ENCODE measurements around the gene SLK.

The SLK gene

DNA sequence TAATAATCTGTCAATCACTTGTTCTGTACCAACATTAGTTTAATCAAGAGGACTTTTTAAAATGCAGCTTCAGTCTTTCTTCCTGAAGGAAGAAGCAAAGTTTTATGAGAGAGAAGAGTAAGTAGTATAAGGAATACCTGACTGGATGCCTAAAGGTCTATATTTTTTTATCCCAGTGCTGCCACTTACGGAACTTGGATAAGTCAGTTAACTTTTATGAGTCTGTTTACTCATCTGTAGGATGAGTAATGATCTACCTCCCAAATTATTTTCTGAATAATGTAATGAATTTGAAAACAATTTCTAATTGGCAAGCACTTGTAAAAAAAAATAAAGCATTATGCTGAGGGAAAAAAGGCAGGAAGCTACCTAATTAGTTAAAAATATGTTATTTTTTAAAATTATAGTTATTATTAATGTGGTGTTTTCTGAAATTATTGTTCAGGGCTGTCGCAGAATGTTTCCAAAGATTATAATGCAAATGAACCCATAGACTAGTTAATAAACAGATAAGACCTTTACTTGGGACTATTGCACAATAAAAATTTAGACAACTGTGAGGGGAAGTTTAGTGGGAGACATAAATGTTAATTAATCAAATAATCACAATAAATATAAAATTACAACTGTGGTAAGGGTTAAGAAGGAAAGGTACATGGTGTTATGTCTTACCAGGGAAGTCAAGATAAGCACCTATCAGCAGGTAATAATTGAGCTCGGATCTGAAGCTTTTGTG, 24.6 kb downstream of the SLK start:
- DNase-seq, result no peak

DNA sequence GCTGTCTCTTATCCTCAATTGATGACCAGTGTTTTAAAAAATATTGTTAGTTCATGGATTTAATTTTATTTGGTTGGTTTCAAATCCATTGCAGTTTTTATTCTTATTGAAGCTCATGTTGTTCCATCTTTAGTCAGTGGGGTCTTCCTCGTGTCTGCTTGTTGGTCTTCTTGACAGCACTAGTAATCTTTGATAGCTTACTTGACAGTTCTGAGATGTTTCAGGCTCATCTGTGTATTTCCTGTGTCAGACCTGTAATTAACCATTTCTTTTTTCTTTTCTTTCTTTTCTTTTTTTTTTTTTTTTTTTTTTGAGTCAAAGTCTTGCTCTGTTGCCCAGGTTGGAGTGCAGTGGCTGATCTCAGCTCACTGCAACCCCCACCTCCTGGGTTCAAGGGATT, 28.2 kb downstream of the SLK start:
- DNase-seq, result no peak

DNA sequence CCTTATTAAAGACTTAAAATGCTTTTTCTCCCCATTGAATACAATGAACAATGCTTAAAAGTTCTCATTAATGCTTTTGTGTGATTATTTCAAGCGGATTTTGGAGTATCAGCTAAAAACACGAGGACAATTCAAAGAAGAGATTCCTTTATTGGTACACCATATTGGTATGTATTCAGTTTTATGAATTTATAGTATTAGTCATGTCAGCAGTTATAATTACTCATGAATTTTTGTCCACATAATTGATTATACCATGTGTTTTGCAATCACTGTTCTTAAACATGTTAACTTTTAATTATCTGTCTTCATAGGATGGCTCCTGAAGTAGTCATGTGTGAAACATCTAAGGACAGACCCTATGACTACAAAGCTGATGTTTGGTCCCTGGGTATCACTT, 31.9 kb downstream of the SLK start:
- no peak for DNase-seq

DNA sequence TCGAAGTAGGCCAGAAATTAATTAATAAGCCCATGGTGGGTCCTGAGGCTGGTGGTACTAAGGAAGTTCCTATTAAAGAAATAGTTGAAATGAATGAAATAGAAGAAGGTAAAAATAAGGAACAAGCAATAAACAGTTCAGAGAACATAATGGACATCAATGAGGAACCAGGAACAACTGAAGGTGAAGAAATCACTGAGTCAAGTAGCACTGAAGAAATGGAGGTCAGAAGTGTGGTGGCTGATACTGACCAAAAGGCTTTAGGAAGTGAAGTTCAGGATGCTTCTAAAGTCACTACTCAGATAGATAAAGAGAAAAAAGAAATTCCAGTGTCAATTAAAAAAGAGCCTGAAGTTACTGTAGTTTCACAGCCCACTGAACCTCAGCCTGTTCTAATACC, 36.0 kb downstream of the SLK start:
- no peak for DNase-seq

DNA sequence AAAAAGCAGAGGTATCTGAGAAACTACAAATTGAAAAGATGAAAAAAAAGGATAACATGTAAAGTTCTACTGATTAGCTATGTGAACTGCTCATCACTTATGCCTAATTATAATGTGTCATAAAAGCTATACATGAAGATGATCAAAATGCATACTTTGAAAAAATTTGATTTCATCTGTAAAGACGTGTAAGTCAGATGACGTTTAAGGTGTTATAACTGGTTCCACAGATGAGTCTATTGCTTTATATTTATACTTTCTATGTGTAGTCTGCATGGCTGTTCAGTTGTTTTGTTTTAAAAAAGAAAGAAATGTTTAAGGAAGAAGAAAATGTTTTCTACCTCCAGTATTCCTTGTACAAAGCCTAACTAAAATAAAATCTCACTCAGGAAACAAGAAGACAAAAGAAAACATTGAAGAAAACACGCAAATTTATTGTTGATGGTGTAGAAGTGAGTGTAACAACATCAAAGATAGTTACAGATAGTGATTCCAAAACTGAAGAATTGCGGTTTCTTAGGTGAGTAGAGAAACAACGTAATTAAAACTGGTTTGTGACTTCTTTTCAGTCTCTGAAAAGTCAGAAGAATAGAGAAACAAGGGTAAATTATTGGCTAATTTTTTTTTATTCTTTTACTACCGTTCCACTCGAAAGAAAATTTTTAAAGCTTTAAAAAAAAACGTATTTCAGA, 38.4 kb downstream of the SLK start:
- no peak for DNase-seq

DNA sequence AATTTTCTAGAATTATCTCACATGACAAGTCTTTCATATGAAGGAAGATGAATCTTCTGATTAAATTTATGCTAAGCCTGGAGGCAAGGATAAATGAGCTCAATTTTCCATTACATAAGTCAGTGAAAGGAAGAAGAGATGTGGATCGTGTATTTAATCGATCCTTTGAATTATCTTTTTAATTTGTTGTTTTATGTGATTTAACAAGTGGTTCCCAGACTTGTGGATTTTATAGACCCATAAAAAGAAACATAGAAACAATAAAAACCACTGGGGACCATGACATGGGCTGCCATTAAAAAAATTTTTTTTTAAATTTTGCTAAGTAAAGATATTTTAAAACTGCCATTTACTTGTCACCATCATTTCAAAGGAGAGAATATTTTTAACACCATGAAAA, 45.0 kb downstream of the SLK start:
- no peak for DNase-seq

DNA sequence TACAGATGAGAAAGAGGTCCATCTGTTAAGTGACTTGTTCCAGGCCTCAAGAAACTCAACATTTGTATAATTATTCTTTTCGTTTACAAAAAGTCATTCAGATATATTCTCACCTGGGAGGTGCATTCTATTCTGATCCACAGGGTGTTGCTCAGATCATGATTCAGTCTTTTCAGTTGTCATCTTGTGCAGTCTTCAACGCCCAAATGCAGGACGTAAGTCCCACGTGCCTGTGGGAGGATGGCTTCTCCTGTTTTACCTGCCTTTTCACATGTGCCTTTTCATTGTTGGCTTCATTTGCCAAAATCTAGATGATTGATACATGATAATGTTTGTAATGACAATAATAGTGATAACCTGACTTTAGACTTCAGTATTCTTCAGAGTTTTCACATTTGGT, 46.5 kb downstream of the SLK start:
- DNase-seq, result no peak

DNA sequence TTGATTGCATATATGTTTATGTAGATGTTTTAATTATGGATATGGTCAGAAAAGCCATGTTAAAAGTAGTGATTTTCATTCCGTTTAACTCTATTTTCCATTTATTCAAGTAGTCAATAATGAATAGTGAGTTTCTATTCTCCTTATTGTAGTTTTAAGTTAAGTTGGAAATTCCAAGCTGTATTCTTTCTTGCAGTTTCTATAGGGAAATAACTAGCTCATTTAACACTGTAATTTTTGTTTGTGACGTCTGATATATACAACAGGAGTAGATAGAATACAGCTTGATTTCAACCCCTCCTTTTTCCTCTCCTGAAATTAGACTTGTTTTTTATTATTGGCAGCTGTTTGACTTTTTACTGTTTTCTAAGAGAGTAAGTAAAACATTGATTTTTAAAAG, 47.2 kb downstream of the SLK start:
- DNase-seq, result no peak

DNA sequence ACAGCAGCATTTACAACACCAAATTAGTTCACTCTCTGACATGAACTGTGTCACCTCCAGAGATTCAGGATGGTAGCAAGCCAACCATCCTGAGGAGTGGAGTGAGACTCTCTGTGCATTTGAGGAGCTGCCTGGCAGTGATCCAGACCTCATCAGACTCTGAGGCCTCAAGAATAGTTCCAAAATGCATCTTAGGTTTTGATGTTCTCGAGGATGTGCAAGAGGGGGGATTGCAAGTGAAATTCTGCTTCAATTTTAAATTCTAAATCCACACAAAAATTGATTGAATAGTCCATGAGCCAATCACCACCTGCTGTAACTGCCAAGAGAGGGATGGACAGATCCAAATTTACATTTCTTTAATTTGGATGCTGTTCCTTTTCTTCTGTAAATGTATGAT, 49.7 kb downstream of the SLK start:
- no peak for DNase-seq

DNA sequence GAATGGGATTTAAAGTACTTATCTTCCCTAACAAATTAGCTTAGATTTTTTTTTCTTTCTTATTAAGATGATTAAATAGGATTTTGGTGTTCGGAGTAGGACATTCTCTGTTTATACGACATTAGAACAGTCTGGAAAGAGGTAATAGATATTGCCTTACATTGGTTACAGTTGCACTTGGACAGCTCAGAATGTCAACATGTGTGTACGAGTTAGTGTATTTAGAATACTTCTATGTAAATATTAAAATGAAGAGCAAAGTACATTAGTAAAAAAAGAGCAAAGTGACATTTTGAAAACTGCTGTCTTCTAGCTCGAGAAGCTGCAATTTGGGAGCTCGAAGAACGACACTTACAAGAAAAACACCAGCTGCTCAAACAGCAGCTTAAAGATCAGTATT, 51.5 kb downstream of the SLK start:
- DNase-seq, result no peak

DNA sequence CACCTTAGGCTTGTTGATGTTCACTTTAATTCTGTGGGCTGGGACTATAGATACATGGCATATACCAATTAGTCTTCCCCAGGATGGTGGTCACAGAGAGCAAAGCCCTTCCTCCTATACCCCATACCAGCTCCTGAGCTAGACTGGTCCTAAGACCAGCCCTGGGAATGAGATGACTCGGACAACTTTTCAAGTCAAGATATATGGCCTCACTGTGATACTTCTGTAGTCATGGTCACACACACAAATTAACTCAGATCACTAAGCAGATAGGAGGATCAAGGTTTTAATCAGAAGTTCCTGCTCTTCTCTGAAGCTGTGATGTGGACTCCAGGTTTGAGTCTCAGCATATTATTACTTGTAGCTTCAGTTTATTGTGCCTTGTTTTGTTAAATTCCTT, 53.1 kb downstream of the SLK start:
- no peak for DNase-seq

DNA sequence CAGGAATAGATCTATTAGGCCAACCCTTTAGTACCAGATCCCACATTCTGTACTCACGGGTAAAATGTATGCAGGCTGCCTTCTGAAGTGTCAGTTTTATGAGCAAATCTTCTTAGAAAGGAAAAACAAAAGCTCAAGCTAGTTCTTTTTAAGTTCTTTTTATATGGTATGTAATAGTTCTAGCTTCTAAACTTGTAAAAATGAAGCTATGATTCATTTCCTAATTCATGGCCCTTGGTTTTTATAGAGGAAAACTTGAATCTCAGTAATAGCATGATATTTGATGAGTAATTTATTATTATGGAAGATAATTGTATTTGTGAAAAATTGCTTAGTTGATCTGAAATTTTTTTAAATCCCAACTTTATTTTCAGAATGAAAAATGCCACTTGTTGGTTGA, 54.3 kb downstream of the SLK start:
- no peak for DNase-seq

DNA sequence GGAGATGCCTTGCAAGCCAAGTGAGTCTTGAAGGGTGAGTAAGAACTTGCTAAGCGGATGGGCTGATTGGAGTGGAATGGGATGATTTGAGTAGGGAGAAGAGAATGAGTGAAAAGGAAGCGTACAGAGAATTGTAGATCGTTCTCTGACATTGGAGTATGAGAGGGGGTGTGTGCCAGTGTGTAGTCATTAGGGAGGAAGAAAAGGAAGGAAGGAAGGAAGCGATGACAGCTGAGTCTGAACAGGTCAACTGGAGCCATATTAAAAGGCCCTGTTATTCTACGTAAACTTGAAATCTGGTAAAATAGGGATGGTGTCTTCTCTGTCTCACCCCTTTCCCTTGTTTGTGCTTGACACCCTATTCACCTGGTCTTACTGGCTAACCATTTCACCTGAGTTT, 55.1 kb downstream of the SLK start:
- DNase-seq, result no peak

DNA sequence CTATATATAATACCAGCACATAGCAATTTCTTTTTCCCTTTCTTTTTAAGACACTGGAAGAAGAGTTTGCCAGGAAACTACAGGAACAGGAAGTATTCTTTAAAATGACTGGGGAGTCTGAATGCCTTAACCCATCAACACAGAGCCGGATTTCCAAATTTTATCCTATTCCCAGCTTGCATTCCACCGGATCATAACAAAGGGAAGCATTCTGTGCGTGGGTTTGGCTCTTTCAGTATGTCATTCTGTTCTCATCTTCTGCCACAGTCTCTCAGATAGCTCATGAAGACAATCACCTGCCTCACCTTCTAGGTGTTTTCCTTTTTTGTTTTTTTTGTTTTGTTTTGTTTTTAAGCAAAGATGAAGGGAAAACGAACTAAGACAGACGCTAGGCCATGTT, 58.6 kb downstream of the SLK start:
- DNase-seq, result no peak

DNA sequence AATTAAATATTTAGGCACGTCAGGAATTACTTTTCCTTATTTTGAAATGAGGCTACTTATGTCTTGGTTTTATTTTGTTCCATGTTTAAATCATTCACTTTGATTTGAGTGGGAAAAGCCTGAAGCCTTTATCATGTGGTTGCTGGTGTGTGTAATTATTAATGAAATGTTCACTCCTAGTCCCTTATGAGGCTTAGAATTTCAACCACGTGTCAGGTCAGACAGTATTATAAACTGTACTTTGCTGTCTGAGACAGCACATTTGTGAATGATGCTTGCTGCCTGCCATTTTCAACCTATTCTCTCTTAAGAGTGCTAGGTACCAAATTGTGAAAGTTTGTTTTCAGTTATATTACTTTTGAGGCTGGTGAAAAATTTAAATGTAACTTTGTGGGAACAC, 59.8 kb downstream of the SLK start:
- no peak for DNase-seq

DNA sequence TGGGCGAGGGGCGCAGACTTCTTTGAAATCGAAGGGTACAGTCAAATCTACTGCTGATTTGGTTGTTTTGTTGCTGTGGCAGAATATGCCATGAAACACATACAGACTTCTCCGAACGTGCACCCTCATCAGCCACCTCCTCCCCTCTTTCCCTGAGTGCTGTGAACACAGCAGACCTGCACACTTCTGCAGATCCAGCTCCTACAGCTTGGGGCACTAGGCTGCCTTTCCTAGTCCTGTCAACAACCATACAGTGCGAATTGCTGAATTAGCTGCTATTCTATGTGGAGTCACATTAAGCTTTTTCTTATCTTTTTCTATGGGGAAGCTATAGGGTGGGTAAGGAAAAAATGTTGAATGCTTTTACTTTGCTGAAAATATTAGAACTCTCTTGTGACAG, 61.2 kb downstream of the SLK start:
- DNase-seq, result peak; percentile 37

DNA sequence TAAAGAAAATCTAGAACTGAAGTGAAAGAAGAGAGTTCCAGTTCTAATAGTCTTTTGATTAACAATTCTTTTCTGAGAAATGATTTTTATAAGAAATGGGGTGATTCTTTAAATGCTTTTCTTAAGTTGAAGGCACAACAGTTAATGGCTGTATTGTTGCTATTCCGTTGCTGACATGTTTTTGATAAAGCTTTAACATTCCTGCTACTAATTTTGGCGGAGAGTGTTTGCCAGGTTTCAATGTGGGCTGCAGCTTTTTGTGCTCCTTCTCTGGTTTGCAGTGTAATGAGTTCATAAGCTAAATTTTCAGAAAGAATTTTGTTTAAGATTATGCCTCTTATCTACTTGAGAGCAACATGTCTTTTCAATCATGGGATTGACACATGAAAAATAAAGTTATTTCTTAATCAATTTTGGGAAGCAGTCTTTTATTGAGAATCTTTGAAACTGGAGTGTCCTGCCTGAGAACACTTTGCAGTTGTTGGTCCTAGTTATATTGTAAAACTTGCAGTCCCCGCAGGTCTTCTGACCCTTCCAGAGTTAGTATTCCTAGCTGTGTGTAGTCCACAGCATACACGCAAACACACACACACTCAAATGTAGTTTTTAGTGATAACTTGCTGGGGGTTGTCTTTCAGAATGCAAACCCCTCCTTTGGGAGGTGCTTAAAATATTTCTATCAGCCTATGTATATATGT, 62.0 kb downstream of the SLK start:
- no peak for DNase-seq

DNA sequence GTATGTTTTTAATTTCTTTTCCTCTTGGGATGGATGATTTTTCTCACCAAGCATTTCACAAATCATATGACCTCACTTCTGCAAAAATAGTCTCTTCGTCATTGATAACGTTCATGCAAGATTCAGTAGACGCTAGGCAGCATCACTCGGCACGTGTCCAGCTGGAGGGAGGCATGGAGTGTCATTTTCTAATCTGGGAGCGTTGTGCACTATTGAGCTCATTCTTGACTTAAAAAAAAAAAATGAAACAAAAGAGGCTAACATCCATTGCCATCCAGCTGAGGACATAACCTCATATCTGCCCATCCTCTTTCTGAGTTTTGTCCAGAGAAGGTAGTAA, 62.6 kb downstream of the SLK start:
- DNase-seq, result no peak

DNA sequence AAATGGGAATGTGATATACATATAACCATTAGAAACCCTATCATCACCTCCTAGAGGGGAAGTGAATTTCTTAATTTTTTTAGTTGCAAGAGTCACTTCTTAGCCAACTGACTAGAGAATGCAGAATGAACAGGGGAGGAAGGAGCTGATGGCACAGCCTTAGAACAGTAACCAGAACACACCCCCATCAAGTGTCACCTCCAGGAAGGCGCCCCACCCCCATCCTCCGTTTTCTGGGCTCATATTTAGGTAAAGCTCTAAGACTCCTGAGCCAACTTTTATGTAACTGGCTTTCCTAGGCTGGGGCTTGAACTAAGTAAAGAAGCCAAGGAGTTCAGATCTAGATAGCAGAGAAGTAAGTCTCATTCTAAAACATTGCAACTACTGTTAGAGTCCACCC, 64.7 kb downstream of the SLK start:
- no peak for DNase-seq

DNA sequence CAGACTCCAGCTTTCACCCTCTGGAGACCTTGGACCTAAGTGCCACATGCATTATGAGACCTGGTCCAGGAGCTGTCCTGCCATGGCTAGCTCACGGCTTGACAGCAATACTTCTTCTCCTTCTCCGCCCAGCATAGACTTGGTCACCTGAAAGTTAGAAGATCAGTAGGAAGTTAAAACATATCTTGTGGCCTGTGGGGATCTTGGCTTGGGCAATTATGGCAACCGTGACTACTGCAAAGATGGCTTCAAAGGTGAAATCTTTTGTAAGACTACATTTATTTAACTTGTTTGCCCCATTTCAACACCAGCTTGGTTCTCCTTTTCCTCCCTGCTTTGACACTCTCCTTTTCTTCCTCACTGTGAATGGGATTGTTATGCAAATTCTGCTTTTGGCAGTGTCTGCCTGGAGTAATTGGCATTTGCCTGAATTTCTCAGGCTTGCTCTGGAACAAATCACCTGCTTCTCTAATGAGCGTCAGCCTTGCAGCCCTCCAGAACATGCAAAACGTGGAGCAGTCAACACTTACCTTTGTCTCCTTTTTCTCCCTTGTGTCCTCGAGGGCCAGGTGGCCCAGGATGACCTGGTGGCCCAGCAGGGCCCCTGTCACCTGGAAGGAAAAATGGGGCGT, 65.3 kb downstream of the SLK start:
- DNase-seq, result no peak

DNA sequence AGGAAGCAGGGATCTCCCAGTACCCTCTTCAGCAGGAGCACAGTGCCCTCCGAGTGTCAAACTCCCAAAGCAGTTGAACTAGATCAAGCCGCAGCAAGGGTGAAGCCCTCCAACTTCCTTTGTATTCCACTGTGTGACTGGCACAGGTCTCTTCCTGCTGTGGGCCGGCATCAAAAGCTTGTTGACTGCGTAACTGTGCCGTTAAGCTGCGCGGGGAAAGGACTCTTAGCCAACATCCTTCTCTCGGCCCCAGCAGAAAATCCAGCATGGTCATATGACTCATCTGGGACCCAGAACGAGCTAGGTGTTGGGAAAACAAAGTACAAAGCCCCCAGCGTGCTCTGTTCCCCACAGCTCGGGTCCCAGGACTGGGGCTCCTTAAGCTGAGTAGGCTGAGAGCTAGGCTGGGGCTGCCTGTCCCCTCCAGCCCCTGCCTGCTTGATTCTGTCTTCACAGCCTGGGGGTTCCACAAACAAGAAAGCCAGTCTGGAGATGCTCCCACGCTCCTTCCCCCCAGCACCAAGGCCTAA, 66.5 kb downstream of the SLK start:
- no peak for DNase-seq

DNA sequence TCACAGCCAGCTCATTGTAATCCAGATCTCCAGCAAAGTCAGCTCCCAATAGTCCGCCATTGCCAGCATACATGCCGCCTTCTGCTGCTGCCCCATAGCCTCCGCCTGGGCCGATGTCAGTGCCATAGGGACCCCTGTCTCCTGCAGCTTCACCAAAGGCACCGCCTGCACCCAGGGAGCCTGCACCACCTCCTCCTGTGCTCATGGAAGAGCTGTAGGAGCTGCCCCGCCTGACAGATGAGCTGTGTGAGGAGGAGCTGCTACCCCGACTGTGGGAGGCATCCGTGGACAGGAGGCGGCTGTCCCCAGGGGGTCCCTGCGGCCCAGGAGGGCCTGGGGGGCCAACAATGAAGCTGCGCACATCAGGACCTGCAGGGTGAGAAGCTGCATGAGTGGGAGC, 67.0 kb downstream of the SLK start:
- no peak for DNase-seq

DNA sequence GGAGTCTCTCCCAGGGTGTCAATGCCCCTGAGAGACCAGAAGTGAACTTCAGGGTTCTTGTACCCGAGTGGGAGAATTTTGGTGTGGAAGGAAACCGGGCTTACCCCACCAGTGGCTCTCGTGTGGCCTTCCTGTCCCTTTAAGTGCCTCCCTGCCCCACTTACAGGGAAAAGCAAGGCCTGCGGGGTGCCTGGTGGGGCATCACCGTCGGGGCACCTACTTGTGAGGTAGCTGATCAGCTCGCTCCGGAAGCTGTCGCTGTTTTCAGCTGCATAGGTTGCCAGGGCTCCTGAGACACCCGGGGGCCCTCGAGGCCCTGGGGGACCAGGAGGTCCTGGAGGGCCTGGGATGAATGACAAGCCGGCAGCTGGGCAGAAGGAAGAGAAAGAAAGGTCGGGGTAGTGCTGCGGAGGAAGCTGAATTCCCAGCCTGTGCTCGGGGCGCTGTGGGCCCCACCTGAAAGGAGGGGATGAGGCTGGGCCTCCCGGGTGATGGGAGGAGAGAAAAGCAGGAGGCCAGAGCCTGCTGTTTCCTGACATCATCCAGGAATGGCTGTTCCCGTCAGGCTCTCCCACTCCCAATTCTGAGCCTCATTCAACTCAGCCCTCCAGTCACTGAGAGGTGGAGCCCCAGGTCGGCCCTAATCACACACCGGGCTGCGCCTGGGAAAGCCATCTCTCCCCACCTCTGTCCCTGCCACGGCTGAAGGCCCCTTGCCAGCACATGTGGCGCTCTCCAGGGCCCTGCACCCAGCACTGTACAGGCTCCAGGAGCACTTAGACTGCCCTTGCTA, 67.7 kb downstream of the SLK start:
- DNase-seq, result no peak
